HG02763 (cell line): ENCODE data around the gene FSTL4.
"Not testable (repeated sequence)": the region's sequence is repeated elsewhere in the genome, so short reads cannot be mapped to it uniquely, and the experiment has no call there.

Experiments used
- ATAC-seq: cut with Tn5 transposase; IDR thresholded peaks from one replicate; pipeline ENCODE4 v1.9.1; 2021; ENCODE audit warnings: mild to moderate bottlenecking, moderate library complexity; ENCODE audit not compliant: unreplicated experiment

Gene FSTL4

GRCh38 chr5:133235696-133236426 lies 376.5 kb downstream of the FSTL4 start:
- no peak for ATAC-seq

GRCh38 chr5:133234911-133235310 lies 377.4 kb downstream of the FSTL4 start:
- ATAC-seq, result no peak

GRCh38 chr5:133234273-133234672 lies 378.1 kb downstream of the FSTL4 start:
- ATAC-seq, result no peak

DNA sequence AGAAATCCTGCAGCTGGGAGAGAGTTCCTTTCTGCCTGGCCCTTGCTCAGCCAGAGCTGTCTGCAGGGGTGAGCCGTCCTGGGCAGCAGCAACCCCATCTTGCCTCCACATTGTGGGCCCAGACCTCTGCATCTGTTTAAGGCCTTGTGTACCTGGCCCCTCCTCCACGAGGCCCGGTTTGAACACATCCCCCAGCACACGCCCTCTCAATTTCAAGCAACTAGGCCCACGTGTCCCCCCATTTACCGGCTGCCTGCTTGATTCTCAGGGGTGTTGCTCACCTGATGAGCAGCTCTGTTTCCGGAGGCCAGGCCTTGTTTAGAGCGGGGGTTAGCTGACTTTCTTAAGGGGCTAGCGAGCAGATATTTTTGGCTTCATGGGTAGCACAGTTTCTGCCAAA lies 378.7 kb downstream of the FSTL4 start:
- no peak for ATAC-seq

DNA sequence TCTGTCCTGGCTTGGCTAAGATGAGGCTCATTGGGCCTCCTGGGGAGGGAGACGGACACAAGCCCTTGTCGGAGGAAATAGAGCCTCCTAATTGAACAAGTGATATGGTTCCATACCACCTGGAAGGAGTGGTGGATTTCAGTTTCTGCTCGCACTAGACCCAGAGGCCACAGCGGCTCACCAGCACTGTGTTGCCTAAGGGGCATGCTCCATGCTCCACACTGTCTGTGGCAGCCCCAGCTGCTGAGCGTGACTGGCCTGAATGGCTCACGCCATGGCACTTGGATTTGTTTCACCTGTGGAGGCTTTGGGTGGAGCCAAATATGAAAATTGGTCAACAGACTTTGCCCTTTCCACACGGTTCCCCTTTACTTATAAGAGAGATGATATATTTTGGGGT lies 379.4 kb downstream of the FSTL4 start:
- no peak for ATAC-seq

- no peak for ATAC-seq
Observed at GRCh38 chr5:133232435-133232834, 379.9 kb downstream of the FSTL4 start.

GRCh38 chr5:133232011-133232410 lies 380.3 kb downstream of the FSTL4 start:
- ATAC-seq, result no peak

- ATAC-seq, result no peak
Observed at GRCh38 chr5:133230823-133231578, 381.3 kb downstream of the FSTL4 start.

- ATAC-seq, result no peak
Observed at GRCh38 chr5:133229931-133230664, 382.2 kb downstream of the FSTL4 start.

DNA sequence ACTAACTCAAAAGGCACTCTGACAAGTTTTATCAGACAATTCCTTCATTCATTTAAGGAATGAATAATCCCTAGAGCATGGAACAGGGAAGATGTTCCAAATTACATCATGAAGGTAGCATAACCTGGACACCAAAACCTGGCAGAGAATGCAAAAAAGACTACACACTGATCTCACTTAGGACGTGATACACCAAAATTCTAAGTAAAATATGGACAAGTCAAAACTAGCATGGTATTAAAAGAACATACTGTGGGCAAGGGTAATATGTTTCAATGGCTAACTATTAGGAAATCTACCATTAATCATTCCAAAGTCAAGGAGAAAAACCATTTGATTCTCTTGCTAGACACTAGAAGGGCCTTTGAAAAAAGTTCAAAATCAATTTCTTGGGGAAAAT lies 384.0 kb downstream of the FSTL4 start:
- ATAC-seq, result no peak

DNA sequence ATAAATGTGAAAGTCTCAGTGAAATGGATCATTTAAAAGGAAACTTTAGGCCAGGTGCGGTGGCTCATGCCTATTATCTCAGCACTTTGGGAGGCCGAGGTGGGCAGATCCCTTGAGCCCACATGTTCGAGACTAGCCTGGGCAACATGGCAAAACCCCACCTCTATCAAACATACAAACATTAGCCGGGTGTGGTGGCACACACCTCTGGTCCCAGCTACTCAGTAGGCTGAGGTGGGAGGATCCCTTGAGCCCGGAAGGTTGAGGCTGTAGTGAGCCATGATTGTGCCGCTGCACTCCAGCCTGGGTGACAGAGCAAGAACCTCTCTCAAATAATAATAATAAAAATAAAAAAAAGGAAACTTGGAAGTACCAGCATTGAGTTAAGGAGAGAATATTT lies 384.4 kb downstream of the FSTL4 start:
- ATAC-seq, result no peak

DNA sequence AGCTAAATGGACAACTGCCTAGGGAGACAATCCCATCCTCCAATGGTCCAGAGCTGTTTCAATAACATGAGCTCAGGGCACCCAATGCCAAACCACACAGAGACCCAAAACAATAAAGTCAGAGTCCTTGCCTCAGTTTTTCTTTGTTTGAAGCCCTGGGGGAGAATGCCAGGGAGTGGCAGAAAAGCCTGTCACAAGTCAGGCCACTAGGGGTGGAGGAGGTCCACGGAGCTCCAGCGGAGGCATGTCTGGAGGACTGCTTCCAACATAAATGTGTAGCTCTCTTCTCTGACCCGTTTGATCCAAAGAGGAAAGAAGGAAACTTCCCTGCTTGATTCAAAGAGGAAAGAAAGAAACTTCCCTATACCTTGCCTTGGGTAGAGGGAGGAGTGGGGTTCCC lies 385.3 kb downstream of the FSTL4 start:
- ATAC-seq, result no peak

DNA sequence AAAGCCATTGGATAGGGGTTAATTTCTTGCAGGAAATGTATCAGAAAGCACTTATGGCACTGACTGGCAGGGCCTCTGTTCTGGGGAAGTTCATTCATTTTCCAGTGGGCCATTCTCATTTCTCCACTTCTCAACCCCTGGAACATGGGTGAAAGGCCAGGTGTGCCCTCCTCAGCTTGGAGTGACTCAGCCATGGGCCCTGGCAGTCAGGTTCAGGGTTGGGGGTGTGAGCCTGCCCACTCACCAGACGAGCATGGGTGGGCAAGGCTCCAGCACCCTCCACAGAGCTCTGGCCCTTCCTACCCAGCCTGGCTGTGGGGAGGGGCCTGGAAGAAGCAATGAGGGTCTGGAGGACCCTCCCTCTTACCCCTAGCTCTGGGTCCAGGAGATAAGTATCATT lies 386.2 kb downstream of the FSTL4 start:
- ATAC-seq, result no peak

- no peak for ATAC-seq
Observed at GRCh38 chr5:133225671-133226152, 386.6 kb downstream of the FSTL4 start.

GRCh38 chr5:133222979-133223378 lies 389.4 kb downstream of the FSTL4 start:
- no peak for ATAC-seq

- no peak for ATAC-seq
Observed at GRCh38 chr5:133222521-133222920, 389.8 kb downstream of the FSTL4 start.

DNA sequence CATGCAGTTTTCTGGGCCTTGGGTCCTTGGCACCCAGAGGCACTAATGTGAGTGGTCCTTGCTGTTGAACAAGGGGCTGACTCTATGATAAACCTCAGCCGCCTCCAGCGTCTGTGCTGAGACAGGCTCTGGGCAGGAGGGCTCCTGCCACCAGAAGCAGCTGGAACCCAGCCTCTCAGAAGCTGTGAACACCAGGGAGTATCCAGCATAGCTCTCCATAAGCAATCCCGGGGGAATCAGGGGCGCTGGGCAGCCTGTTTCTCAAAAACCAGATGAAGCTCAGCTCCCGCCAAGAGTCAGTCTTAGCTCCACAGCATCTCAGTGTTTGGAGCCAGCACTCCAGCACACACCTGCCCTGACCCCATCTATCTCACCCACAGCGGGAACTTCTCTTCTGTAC lies 390.3 kb downstream of the FSTL4 start:
- ATAC-seq, result no peak

GRCh38 chr5:133220851-133221674 lies 391.3 kb downstream of the FSTL4 start:
- ATAC-seq, result no peak

GRCh38 chr5:133219296-133219695 lies 393.0 kb downstream of the FSTL4 start:
- no peak for ATAC-seq

DNA sequence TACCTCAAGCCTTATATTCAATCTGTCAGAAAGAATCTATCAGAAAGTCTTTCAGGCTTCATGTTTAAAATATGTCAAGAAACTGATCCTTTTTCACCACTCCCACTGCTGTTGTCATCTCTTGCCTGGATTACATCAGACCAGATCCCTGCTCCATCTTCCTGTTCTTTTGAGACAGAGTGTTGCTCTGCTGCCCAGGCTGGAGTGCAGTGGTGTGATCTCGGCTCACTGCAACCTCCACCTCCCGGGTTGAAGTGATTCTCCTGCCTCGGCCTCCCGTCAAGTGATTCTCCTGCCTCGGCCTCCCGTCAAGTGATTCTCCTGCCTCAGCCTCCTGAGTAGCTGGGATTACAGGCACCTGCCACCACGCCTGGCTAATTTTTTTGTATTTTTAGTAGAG lies 396.2 kb downstream of the FSTL4 start:
- ATAC-seq, result not testable (repeated sequence)
